ENCODE results near the gene NKAPD1. TPM values are rescaled to one million over a fixed set of nuclear protein-coding genes. Genes with fewer than 3 reads are reported as not detected.

Gene NKAPD1
- polyA plus RNA-seq, 2 donors, result 9.0 to 10.8 TPM

- Histone ChIP-seq H3K9me3 (ENCODE audit: control insufficient read depth in 2 of 2, insufficient read depth in 1 of 2, low read depth in 1 of 2, low read length in 1 of 2) (no peaks in the 10 kb centered on the region), H3K4me3 (ENCODE audit: low read depth in 1 of 2, low read length in 2 of 2) (no peak overlapping the region), H3K27me3 (ENCODE audit: control insufficient read depth in 1 of 2, insufficient read depth in 2 of 2, low read length in 2 of 2) (no peaks in the 10 kb centered on the region), H3K4me1 (ENCODE audit: control insufficient read depth in 2 of 2, insufficient read depth in 2 of 2, low read length in 1 of 2) (no peaks in the 10 kb centered on the region), H3K36me3 (ENCODE audit: control insufficient read depth in 2 of 2, insufficient read depth in 2 of 2, low read length in 1 of 2) (no peaks in the 10 kb centered on the region), H3K27ac (ENCODE audit: low read depth in 2 of 2, low read length in 1 of 2) (peak overlapping the region; percentile 13 to 35)
- WGBS, 2 donors, result 82 to 84% methylated on average over 5 of the region's 5 CpGs
These were observed 55.6 kb downstream of the NKAPD1 start for GRCh38 chr11:112129656-112130055.

GRCh38 chr11:112132737-112133136 is 58.6 kb downstream of the NKAPD1 start:
- H3K36me3 ChIP-seq (ENCODE audit: control insufficient read depth in 2 of 2, insufficient read depth in 2 of 2, low read length in 1 of 2), result no peaks in the 10 kb centered on the region
- H3K4me3 ChIP-seq (ENCODE audit: low read depth in 1 of 2, low read length in 2 of 2), result no peak overlapping the region
- no peaks in the 10 kb centered on the region for H3K9me3 ChIP-seq (ENCODE audit: control insufficient read depth in 2 of 2, insufficient read depth in 1 of 2, low read depth in 1 of 2, low read length in 1 of 2)
- no peaks in the 10 kb centered on the region for H3K27me3 ChIP-seq (ENCODE audit: control insufficient read depth in 1 of 2, insufficient read depth in 2 of 2, low read length in 2 of 2)
- H3K4me1 ChIP-seq (ENCODE audit: control insufficient read depth in 2 of 2, insufficient read depth in 2 of 2, low read length in 1 of 2), result no peaks in the 10 kb centered on the region
- 75 to 76% methylated on average over 2 of the region's 2 CpGs for WGBS, 2 donors
- H3K27ac ChIP-seq (ENCODE audit: low read depth in 2 of 2, low read length in 1 of 2), result peak overlapping the region in 1 of 2 donors; percentile 61

- Histone ChIP-seq H3K36me3 (ENCODE audit: control insufficient read depth in 2 of 2, insufficient read depth in 2 of 2, low read length in 1 of 2) (no peaks in the 10 kb centered on the region), H3K4me1 (ENCODE audit: control insufficient read depth in 2 of 2, insufficient read depth in 2 of 2, low read length in 1 of 2) (no peaks in the 10 kb centered on the region), H3K27ac (ENCODE audit: low read depth in 2 of 2, low read length in 1 of 2) (no peak overlapping the region), H3K9me3 (ENCODE audit: control insufficient read depth in 2 of 2, insufficient read depth in 1 of 2, low read depth in 1 of 2, low read length in 1 of 2) (no peaks in the 10 kb centered on the region), H3K4me3 (ENCODE audit: low read depth in 1 of 2, low read length in 2 of 2) (no peak overlapping the region), H3K27me3 (ENCODE audit: control insufficient read depth in 1 of 2, insufficient read depth in 2 of 2, low read length in 2 of 2) (no peaks in the 10 kb centered on the region)
- WGBS, 2 donors, result 90 to 98% methylated on average over 3 of the region's 4 CpGs
These were observed 60.4 kb downstream of the NKAPD1 start for GRCh38 chr11:112134473-112134872.

Other genes starting within 250 kb of the NKAPD1 start
- 10 to 100 TPM; 13.2 to 19.5 TPM for gene ALG9, start 202.7 kb upstream of the NKAPD1 start, polyA plus RNA-seq
- 1 to 10 TPM; 1.1 to 1.3 TPM for gene FDXACB1, start 195.1 kb upstream of the NKAPD1 start, polyA plus RNA-seq
- 10 to 100 TPM; 29.5 to 33.4 TPM for gene CFAP68, start 194.8 kb upstream of the NKAPD1 start, polyA plus RNA-seq
- 100 to 1,000 TPM in 1 of 2 donors, 10 to 100 TPM in 1; 89.6 to 173 TPM for gene CRYAB, start 162.5 kb upstream of the NKAPD1 start, polyA plus RNA-seq
- 1 to 10 TPM; 1.8 to 2.0 TPM for gene HSPB2, start 161.6 kb upstream of the NKAPD1 start, polyA plus RNA-seq
- gene C11orf52, start 155.4 kb upstream of the NKAPD1 start, polyA plus RNA-seq, result 1 to 10 TPM; 6.5 to 6.6 TPM
- gene DIXDC1, start 137.0 kb upstream of the NKAPD1 start, polyA plus RNA-seq, result 1 to 10 TPM; 1.9 to 4.2 TPM
- 10 to 100 TPM in 1 of 2 donors, 1 to 10 TPM in 1; 9.7 to 22.6 TPM for gene DLAT, start 48.9 kb upstream of the NKAPD1 start, polyA plus RNA-seq
- 1 to 10 TPM; 1.7 to 1.8 TPM for gene PIH1D2, start 282 bp upstream of the NKAPD1 start, polyA plus RNA-seq
- gene TIMM8B, start 12.5 kb downstream of the NKAPD1 start, polyA plus RNA-seq, result 100 to 1,000 TPM; 158 to 165 TPM
- gene SDHD, start 12.6 kb downstream of the NKAPD1 start, polyA plus RNA-seq, result 100 to 1,000 TPM; 148 to 150 TPM
- 100 to 1,000 TPM; 140 to 289 TPM for gene IL18, start 89.8 kb downstream of the NKAPD1 start, polyA plus RNA-seq
- gene TEX12, start 93.1 kb downstream of the NKAPD1 start, polyA plus RNA-seq, result under 1 TPM; 0.11 to 0.12 TPM
- gene BCO2, start 101.2 kb downstream of the NKAPD1 start, polyA plus RNA-seq, result 10 to 100 TPM in 1 of 2 donors, 1 to 10 TPM in 1; 9.1 to 11.1 TPM
- gene PTS, start 152.1 kb downstream of the NKAPD1 start, polyA plus RNA-seq, result 10 to 100 TPM; 48.6 to 53.8 TPM
- gene PLET1, start 186.6 kb downstream of the NKAPD1 start, polyA plus RNA-seq, result not detected

All from esophagus (tissue), 2 donors.